WTC11 (cell line): ENCODE results near the gene TANGO6.

Source experiments
- ETV6 ChIP-seq: sonication (generic); formaldehyde crosslinking; IDR thresholded peaks from 2 replicates; pipeline ENCODE4 v1.8.1; 2022; ENCODE audit warnings: mild to moderate bottlenecking, missing genetic modification reagents
- MAX ChIP-seq: sonication (generic); formaldehyde crosslinking; IDR thresholded peaks from 2 replicates; pipeline ENCODE4 v1.8.0; 2022; ENCODE audit warnings: mild to moderate bottlenecking, missing genetic modification reagents
- NFYB ChIP-seq: sonication (generic); formaldehyde crosslinking; conservative IDR thresholded peaks from 2 replicates; pipeline ENCODE4 v1.8.0; 2022; ENCODE audit warnings: low read depth, missing genetic modification reagents
- PRDM15 ChIP-seq: sonication (generic); formaldehyde crosslinking; IDR thresholded peaks from 2 replicates; pipeline ENCODE4 v1.8.0; 2022; ENCODE audit warnings: missing genetic modification reagents
- RELA ChIP-seq: sonication (generic); formaldehyde crosslinking; IDR thresholded peaks from 2 replicates; pipeline ENCODE4 v1.8.1; 2022; ENCODE audit warnings: missing genetic modification reagents, mild to moderate bottlenecking, borderline replicate concordance

- TF ChIP-seq RELA (CRISPR knock-in tag) (no peak), NFYB (CRISPR knock-in tag) (no peak), ETV6 (CRISPR knock-in tag) (no peak), PRDM15 (CRISPR knock-in tag) (no peak), MAX (CRISPR knock-in tag) (no peak)
Measured at GRCh38 chr16:68826652-68827051, 16.7 kb upstream of the TANGO6 start.
